Ectodermal cell (in vitro differentiated cells): ENCODE measurements around the gene TAAR2. TPM values are rescaled to one million over a fixed set of nuclear protein-coding genes. Genes with fewer than 3 reads are reported as not detected.

ENCODE experiments used
- H3K27ac ChIP-seq: 2 replicates; pipeline ENCODE4 v1.7.0; 2013; ENCODE audit warnings: mild to moderate bottlenecking, low read depth, low read length; ENCODE audit not compliant: insufficient read depth, poor library complexity, severe bottlenecking
- H3K27me3 ChIP-seq: 2 replicates; pipeline ENCODE4 v1.7.0; 2013; ENCODE audit warnings: mild to moderate bottlenecking, low read length; ENCODE audit not compliant: insufficient read depth, control insufficient read depth, poor library complexity, severe bottlenecking
- H3K36me3 ChIP-seq: one replicate; pipeline ENCODE4 v1.7.0; 2013; ENCODE audit warnings: low read length; ENCODE audit not compliant: control insufficient read depth, insufficient read depth
- H3K4me1 ChIP-seq: one replicate; pipeline ENCODE4 v1.7.0; 2013; ENCODE audit warnings: low read length; ENCODE audit not compliant: control insufficient read depth, insufficient read depth
- H3K4me3 ChIP-seq: 2 replicates; pipeline ENCODE4 v1.7.0; 2013; ENCODE audit warnings: low read depth, low read length, control low read depth; ENCODE audit not compliant: insufficient read depth
- H3K9me3 ChIP-seq: 2 replicates; pipeline ENCODE4 v1.7.0; 2013; ENCODE audit warnings: mild to moderate bottlenecking, low read length, moderate library complexity; ENCODE audit not compliant: control insufficient read depth
- WGBS, 2 experiments: methylation state at CpG; one replicate each; pipeline ENCODE4 v1.1.7; 2013; ENCODE audit warnings: missing lambda C conversion rate in 2 of 2; 5-methylcytosine and 5-hydroxymethylcytosine counted together
- polyA plus RNA-seq, 4 experiments: library from polyadenylated mRNA; stranded (reverse); fragments of 50-300 nt; gene quantifications; one replicate each; pipeline ENCODE4 v1.2.3, GENCODE V29; 2013

Gene TAAR2
- polyA plus RNA-seq (2013, experiment 1 of 4), result not detected
- not detected for polyA plus RNA-seq (2013, experiment 2 of 4)
- polyA plus RNA-seq (2013, experiment 3 of 4), result not detected
- not detected for polyA plus RNA-seq (2013, experiment 4 of 4)

GRCh38 chr6:132624175-132624574 is at the start of gene TAAR2:
Gene TAAR2 (minus strand): TSS chr6:132624275. CDS start chr6:132624275, 0 bp downstream.
- 96 to 97% methylated on average over 6 of the region's 6 CpGs for WGBS, 2 experiments
- H3K27me3 ChIP-seq, result no peaks in the 10 kb centered on the region
- no peaks in the 10 kb centered on the region for H3K36me3 ChIP-seq
- H3K9me3 ChIP-seq, result no peaks in the 10 kb centered on the region
- no peak within 1 kb of the TSS for H3K27ac ChIP-seq
- no peak within 1 kb of the TSS for H3K4me3 ChIP-seq
- no peaks in the 10 kb centered on the region for H3K4me1 ChIP-seq

- Histone ChIP-seq H3K4me1 (no peaks in the 10 kb centered on the region), H3K27ac (no peak overlapping the region), H3K36me3 (no peaks in the 10 kb centered on the region), H3K9me3 (no peaks in the 10 kb centered on the region), H3K27me3 (no peaks in the 10 kb centered on the region), H3K4me3 (no peak overlapping the region)
- WGBS, 2 experiments, result 99 to 100% methylated on average over 8 to 10 of the region's 10 CpGs
Observed at GRCh38 chr6:132673376-132674094, 49.5 kb upstream of the TAAR2 start.

GRCh38 chr6:132671295-132671694 is 47.2 kb upstream of the TAAR2 start:
- Histone ChIP-seq H3K9me3 (no peaks in the 10 kb centered on the region), H3K4me3 (no peak overlapping the region), H3K27ac (no peak overlapping the region), H3K36me3 (no peaks in the 10 kb centered on the region), H3K27me3 (no peaks in the 10 kb centered on the region), H3K4me1 (no peaks in the 10 kb centered on the region)
- 97% methylated on average over 1 of the region's 1 CpG for WGBS, 2 experiments

- Histone ChIP-seq H3K4me1 (no peaks in the 10 kb centered on the region), H3K27ac (no peak overlapping the region), H3K27me3 (no peaks in the 10 kb centered on the region), H3K4me3 (no peak overlapping the region), H3K36me3 (no peaks in the 10 kb centered on the region), H3K9me3 (no peaks in the 10 kb centered on the region)
- 44 to 48% methylated on average over 3 of the region's 4 CpGs for WGBS, 2 experiments
Observed at GRCh38 chr6:132669690-132670291, 45.7 kb upstream of the TAAR2 start.

GRCh38 chr6:132666118-132666517 is 42.0 kb upstream of the TAAR2 start:
- H3K9me3 ChIP-seq, result no peaks in the 10 kb centered on the region

GRCh38 chr6:132664309-132665034 is 40.4 kb upstream of the TAAR2 start:
- Histone ChIP-seq H3K36me3 (no peaks in the 10 kb centered on the region), H3K4me3 (no peak overlapping the region), H3K9me3 (no peaks in the 10 kb centered on the region), H3K27ac (no peak overlapping the region), H3K4me1 (no peaks in the 10 kb centered on the region), H3K27me3 (no peaks in the 10 kb centered on the region)
- WGBS, 2 experiments, result 94 to 98% methylated on average over 1 of the region's 1 CpG

More at GRCh38 chr6:132666118-132666517, 42.0 kb upstream of the TAAR2 start:
- Histone ChIP-seq H3K4me1 (no peaks in the 10 kb centered on the region), H3K36me3 (no peaks in the 10 kb centered on the region), H3K4me3 (no peak overlapping the region), H3K27me3 (no peaks in the 10 kb centered on the region), H3K27ac (no peak overlapping the region)
- 79 to 86% methylated on average over 4 of the region's 4 CpGs for WGBS, 2 experiments

- Histone ChIP-seq H3K27me3 (no peaks in the 10 kb centered on the region), H3K36me3 (no peaks in the 10 kb centered on the region), H3K4me1 (no peaks in the 10 kb centered on the region), H3K4me3 (no peak overlapping the region), H3K27ac (no peak overlapping the region), H3K9me3 (no peaks in the 10 kb centered on the region)
- WGBS, 2 experiments, result 91 to 95% methylated on average over 1 of the region's 1 CpG
Observed at GRCh38 chr6:132663661-132664060, 39.6 kb upstream of the TAAR2 start.

GRCh38 chr6:132661906-132662305 is 37.8 kb upstream of the TAAR2 start:
- H3K4me1 ChIP-seq, result no peaks in the 10 kb centered on the region
- 96 to 100% methylated on average over 2 to 4 of the region's 4 CpGs for WGBS, 2 experiments
- H3K27me3 ChIP-seq, result no peaks in the 10 kb centered on the region
- H3K4me3 ChIP-seq, result no peak overlapping the region
- no peaks in the 10 kb centered on the region for H3K36me3 ChIP-seq
- no peaks in the 10 kb centered on the region for H3K9me3 ChIP-seq
- H3K27ac ChIP-seq, result no peak overlapping the region

- WGBS, 2 experiments, result 51 to 81% methylated on average over 1 to 3 of the region's 3 CpGs
- no peak within 1 kb of the TSS for H3K27ac ChIP-seq
- H3K4me3 ChIP-seq, result no peak within 1 kb of the TSS
- H3K9me3 ChIP-seq, result no peaks in the 10 kb centered on the region
- no peaks in the 10 kb centered on the region for H3K36me3 ChIP-seq
- no peaks in the 10 kb centered on the region for H3K27me3 ChIP-seq
- H3K4me1 ChIP-seq, result no peaks in the 10 kb centered on the region
Observed at GRCh38 chr6:132659082-132659481, 35.0 kb upstream of the TAAR2 start, which contains the start of gene TAAR1. Gene TAAR1 (minus strand): TSS chr6:132659182. CDS start chr6:132646003, 13,179 bp downstream.

- Histone ChIP-seq H3K27me3 (no peaks in the 10 kb centered on the region), H3K27ac (no peak overlapping the region), H3K9me3 (no peaks in the 10 kb centered on the region), H3K36me3 (no peaks in the 10 kb centered on the region), H3K4me1 (no peaks in the 10 kb centered on the region), H3K4me3 (no peak overlapping the region)
- WGBS, 2 experiments, result 94 to 95% methylated on average over 3 of the region's 3 CpGs
Observed at GRCh38 chr6:132651062-132651461, 27.0 kb upstream of the TAAR2 start.
